Testis (tissue), 2 donors: Measurements from ENCODE around the gene PDE1A.

Experiments
- CTCF ChIP-seq, 3 experiments: fragments of 450-650 bp in 2 of 3; fragments of 200-600 bp in 1 of 3; sonication (generic) in 1 of 3; IDR thresholded peaks; one replicate each; pipeline ENCODE4 v1.5.1; 2016 to 2019; ENCODE audit warnings: antibody characterized with exemption in 3 of 3, mild to moderate bottlenecking in 2 of 3, moderate library complexity in 1 of 3
- POLR2A ChIP-seq: fragments of 450-650 bp; IDR thresholded peaks from one replicate; pipeline ENCODE4 v1.6.1; 2017; ENCODE audit warnings: antibody characterized with exemption, mild to moderate bottlenecking, moderate library complexity

DNA sequence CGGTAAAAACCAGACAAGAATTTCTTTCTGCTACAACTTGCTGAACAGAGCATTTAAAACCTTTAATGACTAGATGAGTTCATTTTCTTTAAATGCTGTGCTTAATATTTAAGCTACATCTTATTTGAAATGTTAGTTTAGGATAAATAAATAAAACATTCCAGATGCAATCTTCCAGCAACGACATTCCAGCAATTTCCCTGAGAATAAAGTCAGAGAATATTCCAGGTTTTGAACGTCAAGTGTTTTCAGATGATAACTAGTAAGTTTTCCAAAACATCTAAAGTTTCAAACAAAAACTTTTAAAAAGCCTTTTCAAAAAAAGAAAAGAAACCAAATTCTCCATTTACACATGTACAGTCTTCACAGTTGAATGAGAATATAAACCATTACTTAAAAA lies 336.4 kb downstream of the PDE1A start:
- no peak for TF ChIP-seq CTCF (IDR thresholded peaks at IDR 0.05)
- TF ChIP-seq POLR2A = no peak
